ENCODE data around the gene PPME1.

PPME1 gene

DNA sequence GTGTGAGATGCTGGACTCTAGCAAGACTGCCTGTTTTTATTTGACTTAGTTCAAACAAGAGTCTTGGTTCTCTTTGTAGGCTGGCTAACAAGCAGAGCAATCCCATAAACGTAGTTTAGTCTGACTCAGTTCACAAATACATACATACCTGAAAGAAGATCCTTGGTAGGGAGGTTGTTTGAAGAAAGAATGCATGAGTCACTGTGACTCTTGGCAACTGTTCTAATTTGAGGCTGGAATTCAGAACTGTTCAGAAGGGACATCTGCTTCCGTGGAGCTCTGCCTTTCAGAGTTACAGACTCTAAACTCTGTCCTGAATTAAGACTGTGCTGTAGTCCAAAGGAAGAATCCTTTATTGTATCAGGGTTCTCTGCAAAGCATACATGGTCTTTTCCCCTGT, 32.5 kb upstream of the PPME1 start (continued):
- TF ChIP-seq, protein P1, sequence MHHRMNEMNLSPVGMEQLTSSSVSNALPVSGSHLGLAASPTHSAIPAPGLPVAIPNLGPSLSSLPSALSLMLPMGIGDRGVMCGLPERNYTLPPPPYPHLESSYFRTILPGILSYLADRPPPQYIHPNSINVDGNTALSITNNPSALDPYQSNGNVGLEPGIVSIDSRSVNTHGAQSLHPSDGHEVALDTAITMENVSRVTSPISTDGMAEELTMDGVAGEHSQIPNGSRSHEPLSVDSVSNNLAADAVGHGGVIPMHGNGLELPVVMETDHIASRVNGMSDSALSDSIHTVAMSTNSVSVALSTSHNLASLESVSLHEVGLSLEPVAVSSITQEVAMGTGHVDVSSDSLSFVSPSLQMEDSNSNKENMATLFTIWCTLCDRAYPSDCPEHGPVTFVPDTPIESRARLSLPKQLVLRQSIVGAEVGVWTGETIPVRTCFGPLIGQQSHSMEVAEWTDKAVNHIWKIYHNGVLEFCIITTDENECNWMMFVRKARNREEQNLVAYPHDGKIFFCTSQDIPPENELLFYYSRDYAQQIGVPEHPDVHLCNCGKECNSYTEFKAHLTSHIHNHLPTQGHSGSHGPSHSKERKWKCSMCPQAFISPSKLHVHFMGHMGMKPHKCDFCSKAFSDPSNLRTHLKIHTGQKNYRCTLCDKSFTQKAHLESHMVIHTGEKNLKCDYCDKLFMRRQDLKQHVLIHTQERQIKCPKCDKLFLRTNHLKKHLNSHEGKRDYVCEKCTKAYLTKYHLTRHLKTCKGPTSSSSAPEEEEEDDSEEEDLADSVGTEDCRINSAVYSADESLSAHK (tag by site-specific recombination; IDR thresholded peaks at IDR 0.05) = no peak
- peak; percentile 31; the same call in 1 of the 2 replicates for TF ChIP-seq OSR2 (tag by site-specific recombination; IDR thresholded peaks at IDR 0.05)
- 0 out of 2 replicates have a peak, but pooled peaks have one; percentile 27 for TF ChIP-seq ZEB2 (tag by site-specific recombination; IDR thresholded peaks at IDR 0.05)
- TF ChIP-seq ZNF211 (tag by site-specific recombination; IDR thresholded peaks at IDR 0.05; ENCODE audit: low read depth) = no peak
- no peak for TF ChIP-seq HOXD13 (CRISPR knock-in tag; IDR thresholded peaks at IDR 0.05; ENCODE audit: borderline replicate concordance)
- TF ChIP-seq ZNF600 (tag by site-specific recombination; IDR thresholded peaks at IDR 0.05) = peak; percentile 58
- TF ChIP-seq ZNF626 (tag by site-specific recombination; IDR thresholded peaks at IDR 0.05) = no peak
- no peak for TF ChIP-seq ZNF654 (tag by site-specific recombination; IDR thresholded peaks at IDR 0.05; ENCODE audit: low read depth)
- no peak for TF ChIP-seq ZNF596 (tag by site-specific recombination; IDR thresholded peaks at IDR 0.05)
- TF ChIP-seq, protein P2, sequence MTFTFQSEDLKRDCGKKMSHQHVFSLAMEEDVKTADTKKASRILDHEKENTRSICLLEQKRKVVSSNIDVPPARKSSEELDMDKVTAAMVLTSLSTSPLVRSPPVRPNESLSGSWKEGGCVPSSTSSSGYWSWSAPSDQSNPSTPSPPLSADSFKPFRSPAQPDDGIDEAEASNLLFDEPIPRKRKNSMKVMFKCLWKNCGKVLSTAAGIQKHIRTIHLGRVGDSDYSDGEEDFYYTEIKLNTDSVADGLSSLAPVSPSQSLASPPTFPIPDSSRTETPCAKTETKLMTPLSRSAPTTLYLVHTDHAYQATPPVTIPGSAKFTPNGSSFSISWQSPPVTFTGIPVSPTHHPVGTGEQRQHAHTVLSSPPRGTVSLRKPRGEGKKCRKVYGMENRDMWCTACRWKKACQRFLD (tag by site-specific recombination; IDR thresholded peaks at IDR 0.05) = no peak
- peak; percentile 66; the same call in 1 of the 2 replicates for TF ChIP-seq ZNF366 (tag by site-specific recombination; conservative IDR thresholded peaks at IDR 0.05)
- TF ChIP-seq SALL2 (tag by site-specific recombination; IDR thresholded peaks at IDR 0.05; ENCODE audit: borderline replicate concordance) = no peak
- peak; percentile 30; the same call in 1 of the 2 replicates for TF ChIP-seq GLIS1 (tag by site-specific recombination; IDR thresholded peaks at IDR 0.05)
- TF ChIP-seq ZNF510 (tag by site-specific recombination; IDR thresholded peaks at IDR 0.05; ENCODE audit: insufficient replicate concordance) = no peak
- TF ChIP-seq ZXDB (tag by site-specific recombination; IDR thresholded peaks at IDR 0.05) = peak; percentile 37; the same call in 1 of the 2 replicates
- TF ChIP-seq, protein P3, sequence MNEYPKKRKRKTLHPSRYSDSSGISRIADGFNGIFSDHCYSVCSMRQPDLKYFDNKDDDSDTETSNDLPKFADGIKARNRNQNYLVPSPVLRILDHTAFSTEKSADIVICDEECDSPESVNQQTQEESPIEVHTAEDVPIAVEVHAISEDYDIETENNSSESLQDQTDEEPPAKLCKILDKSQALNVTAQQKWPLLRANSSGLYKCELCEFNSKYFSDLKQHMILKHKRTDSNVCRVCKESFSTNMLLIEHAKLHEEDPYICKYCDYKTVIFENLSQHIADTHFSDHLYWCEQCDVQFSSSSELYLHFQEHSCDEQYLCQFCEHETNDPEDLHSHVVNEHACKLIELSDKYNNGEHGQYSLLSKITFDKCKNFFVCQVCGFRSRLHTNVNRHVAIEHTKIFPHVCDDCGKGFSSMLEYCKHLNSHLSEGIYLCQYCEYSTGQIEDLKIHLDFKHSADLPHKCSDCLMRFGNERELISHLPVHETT (tag by site-specific recombination; IDR thresholded peaks at IDR 0.05) = no peak; the same call in 1 of the 2 replicates
- TF ChIP-seq, protein P4, sequence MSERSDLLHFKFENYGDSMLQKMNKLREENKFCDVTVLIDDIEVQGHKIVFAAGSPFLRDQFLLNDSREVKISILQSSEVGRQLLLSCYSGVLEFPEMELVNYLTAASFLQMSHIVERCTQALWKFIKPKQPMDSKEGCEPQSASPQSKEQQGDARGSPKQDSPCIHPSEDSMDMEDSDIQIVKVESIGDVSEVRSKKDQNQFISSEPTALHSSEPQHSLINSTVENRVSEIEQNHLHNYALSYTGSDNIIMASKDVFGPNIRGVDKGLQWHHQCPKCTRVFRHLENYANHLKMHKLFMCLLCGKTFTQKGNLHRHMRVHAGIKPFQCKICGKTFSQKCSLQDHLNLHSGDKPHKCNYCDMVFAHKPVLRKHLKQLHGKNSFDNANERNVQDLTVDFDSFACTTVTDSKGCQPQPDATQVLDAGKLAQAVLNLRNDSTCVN (tag by site-specific recombination; optimal IDR thresholded peaks at IDR 0.05) = no peak
- TF ChIP-seq ZNF24 (tag by site-specific recombination; IDR thresholded peaks at IDR 0.05) = peak; percentile 49; the same call in 1 of the 2 replicates
- TF ChIP-seq ZNF629 (tag by site-specific recombination; IDR thresholded peaks at IDR 0.05) = peak; percentile 64
- no peak for TF ChIP-seq ZNF561 (tag by site-specific recombination; IDR thresholded peaks at IDR 0.05; ENCODE audit: borderline replicate concordance)
- TF ChIP-seq, protein P5, sequence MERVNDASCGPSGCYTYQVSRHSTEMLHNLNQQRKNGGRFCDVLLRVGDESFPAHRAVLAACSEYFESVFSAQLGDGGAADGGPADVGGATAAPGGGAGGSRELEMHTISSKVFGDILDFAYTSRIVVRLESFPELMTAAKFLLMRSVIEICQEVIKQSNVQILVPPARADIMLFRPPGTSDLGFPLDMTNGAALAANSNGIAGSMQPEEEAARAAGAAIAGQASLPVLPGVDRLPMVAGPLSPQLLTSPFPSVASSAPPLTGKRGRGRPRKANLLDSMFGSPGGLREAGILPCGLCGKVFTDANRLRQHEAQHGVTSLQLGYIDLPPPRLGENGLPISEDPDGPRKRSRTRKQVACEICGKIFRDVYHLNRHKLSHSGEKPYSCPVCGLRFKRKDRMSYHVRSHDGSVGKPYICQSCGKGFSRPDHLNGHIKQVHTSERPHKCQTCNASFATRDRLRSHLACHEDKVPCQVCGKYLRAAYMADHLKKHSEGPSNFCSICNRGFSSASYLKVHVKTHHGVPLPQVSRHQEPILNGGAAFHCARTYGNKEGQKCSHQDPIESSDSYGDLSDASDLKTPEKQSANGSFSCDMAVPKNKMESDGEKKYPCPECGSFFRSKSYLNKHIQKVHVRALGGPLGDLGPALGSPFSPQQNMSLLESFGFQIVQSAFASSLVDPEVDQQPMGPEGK (tag by site-specific recombination; IDR thresholded peaks at IDR 0.05) = no peak
- TF ChIP-seq BCL11B (tag by site-specific recombination; IDR thresholded peaks at IDR 0.05; ENCODE audit: low read depth) = no peak
- no peak for TF ChIP-seq ZNF311 (tag by site-specific recombination; IDR thresholded peaks at IDR 0.05; ENCODE audit: borderline replicate concordance)
- no peak for TF ChIP-seq ZNF585B (tag by site-specific recombination; IDR thresholded peaks at IDR 0.05)
- 0 out of 2 replicates have a peak, but pooled peaks have one; percentile 10 for TF ChIP-seq FEZF1 (tag by site-specific recombination; IDR thresholded peaks at IDR 0.05)
- TF ChIP-seq, protein P6, sequence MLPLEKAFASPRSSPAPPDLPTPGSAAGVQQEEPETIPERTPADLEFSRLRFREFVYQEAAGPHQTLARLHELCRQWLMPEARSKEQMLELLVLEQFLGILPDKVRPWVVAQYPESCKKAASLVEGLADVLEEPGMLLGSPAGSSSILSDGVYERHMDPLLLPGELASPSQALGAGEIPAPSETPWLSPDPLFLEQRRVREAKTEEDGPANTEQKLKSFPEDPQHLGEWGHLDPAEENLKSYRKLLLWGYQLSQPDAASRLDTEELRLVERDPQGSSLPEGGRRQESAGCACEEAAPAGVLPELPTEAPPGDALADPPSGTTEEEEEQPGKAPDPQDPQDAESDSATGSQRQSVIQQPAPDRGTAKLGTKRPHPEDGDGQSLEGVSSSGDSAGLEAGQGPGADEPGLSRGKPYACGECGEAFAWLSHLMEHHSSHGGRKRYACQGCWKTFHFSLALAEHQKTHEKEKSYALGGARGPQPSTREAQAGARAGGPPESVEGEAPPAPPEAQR (tag by site-specific recombination; IDR thresholded peaks at IDR 0.05) = no peak
- TF ChIP-seq ZNF274 (IDR thresholded peaks at IDR 0.05; ENCODE audit: low read length) = no peak
- no peak for TF ChIP-seq ZNF274 (tag by site-specific recombination; IDR thresholded peaks at IDR 0.05; ENCODE audit: borderline replicate concordance)
- TF ChIP-seq EGR2 (tag by site-specific recombination; IDR thresholded peaks at IDR 0.05; ENCODE audit: low read depth) = no peak
- TF ChIP-seq ZBTB48 (tag by site-specific recombination; IDR thresholded peaks at IDR 0.05) = no peak
